Measurements from ENCODE around the gene CLN3. TPM values are rescaled to one million over a fixed set of nuclear protein-coding genes. Genes with fewer than 3 reads are reported as not detected.

CLN3 gene
- total and polyA plus RNA-seq, 9 of the 15 experiments (the other 6 are each of a cell fraction or from before 2014, with no cell fraction given) = 2.5 to 27.1 (median 11.6) TPM

DNA sequence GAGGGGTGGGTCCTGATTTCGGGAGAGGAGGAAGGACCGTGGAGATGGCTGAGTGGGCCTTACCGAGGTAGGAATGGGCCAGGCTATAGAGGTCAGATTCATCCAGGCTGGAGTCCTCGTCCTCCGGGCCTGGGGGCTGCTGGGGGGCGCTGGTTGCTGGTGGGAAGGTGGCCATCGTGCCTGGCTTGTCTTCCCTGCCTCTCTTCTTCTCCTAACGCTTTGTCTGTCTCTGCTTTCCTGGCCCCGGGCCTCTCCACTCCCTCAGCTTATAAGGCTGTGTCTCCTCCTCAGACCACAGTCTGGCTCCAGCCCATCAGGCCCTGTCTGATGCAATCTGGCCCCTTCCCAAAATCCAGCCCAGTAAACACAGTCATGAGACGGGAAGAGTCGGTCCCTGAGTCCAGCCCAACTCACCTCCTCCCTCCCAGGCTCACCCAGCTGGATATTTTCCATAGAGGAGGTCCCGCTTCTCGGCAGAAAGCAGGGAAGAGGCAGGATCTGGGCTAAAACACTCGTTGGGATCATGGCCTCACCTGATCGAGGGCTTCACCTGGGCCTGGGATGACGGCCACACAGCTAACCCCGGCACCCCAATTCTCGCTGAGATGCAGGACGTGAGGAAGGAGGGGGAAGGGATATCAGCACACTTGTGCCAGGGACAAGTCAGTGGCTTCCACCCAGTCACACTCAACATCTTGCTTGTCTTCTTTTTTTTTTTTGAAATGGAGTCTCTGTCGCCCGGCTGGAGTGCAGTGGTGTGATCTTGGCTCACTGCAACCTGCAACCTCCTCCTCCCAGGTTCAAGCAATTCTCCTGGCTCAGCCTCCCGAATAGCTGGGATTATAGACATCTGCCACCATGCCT, 47.1 kb upstream of the CLN3 start, which contains the start of gene NUPR1 (continued):
- TF ChIP-seq ZBTB9 (CRISPR knock-in tag; IDR thresholded peaks at IDR 0.05) (0 out of 2 replicates have a peak, but pooled peaks have one; percentile 30), KAT2B (IDR thresholded peaks at IDR 0.05; ENCODE audit: low read depth, low read length) (no peak), NRF1 (conservative IDR thresholded peaks at IDR 0.05 in 1 of 2, IDR thresholded peaks at IDR 0.05 in 1 of 2) (no peak), KLF1 (tag; IDR thresholded peaks at IDR 0.05) (no peak), ZNF589 (CRISPR knock-in tag; IDR thresholded peaks at IDR 0.05; ENCODE audit: low read depth) (peak; percentile 72), ZNF121 (CRISPR knock-in tag; conservative IDR thresholded peaks at IDR 0.05) (no peak), ELF2 (CRISPR knock-in tag; IDR thresholded peaks at IDR 0.05) (no peak), XRCC4 (IDR thresholded peaks at IDR 0.05; ENCODE audit: extremely low read depth, insufficient read depth, insufficient read length) (no peak), MTA2 (IDR thresholded peaks at IDR 0.05; ENCODE audit: low read depth) (no peak), ZNF41 (CRISPR knock-in tag; conservative IDR thresholded peaks at IDR 0.05) (0 out of 2 replicates have a peak, but pooled peaks have one; percentile 11), ZNF644 (tag; IDR thresholded peaks at IDR 0.05; ENCODE audit: low read depth) (peak; percentile 64; the same call in 1 of the 2 replicates), SIN3B (IDR thresholded peaks at IDR 0.05; ENCODE audit: low read depth) (no peak), DMBX1 (CRISPR knock-in tag; IDR thresholded peaks at IDR 0.05; ENCODE audit: borderline replicate concordance) (peak; percentile 72; the same call in 1 of the 2 replicates), BCLAF1 (IDR thresholded peaks at IDR 0.05; ENCODE audit: borderline replicate concordance in 1 of 2, control insufficient read depth in 1 of 2, low read depth in 2 of 2, low read length in 1 of 2) (no peak), ZFP1 (CRISPR knock-in tag; IDR thresholded peaks at IDR 0.05) (no peak), ATF2 (CRISPR knock-in tag; IDR thresholded peaks at IDR 0.05) (no peak), MEF2D (tag; conservative IDR thresholded peaks at IDR 0.05; ENCODE audit: low read depth) (peak; percentile 77), PHB (CRISPR knock-in tag; IDR thresholded peaks at IDR 0.05) (no peak), SMARCA4 (IDR thresholded peaks at IDR 0.05) (no peak), SAP30 (IDR thresholded peaks at IDR 0.05; ENCODE audit: borderline replicate concordance, insufficient read depth, low read depth, low read length, poor library complexity, severe bottlenecking) (no peak)
- TF ChIP-seq, protein P1, sequence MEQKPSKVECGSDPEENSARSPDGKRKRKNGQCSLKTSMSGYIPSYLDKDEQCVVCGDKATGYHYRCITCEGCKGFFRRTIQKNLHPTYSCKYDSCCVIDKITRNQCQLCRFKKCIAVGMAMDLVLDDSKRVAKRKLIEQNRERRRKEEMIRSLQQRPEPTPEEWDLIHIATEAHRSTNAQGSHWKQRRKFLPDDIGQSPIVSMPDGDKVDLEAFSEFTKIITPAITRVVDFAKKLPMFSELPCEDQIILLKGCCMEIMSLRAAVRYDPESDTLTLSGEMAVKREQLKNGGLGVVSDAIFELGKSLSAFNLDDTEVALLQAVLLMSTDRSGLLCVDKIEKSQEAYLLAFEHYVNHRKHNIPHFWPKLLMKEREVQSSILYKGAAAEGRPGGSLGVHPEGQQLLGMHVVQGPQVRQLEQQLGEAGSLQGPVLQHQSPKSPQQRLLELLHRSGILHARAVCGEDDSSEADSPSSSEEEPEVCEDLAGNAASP (IDR thresholded peaks at IDR 0.05) = no peak
